ENCODE data around the gene STAG1. TPM values are rescaled to one million over a fixed set of nuclear protein-coding genes. Genes with fewer than 3 reads are reported as not detected.

Gene STAG1
- total and polyA plus RNA-seq, 9 of the 15 experiments (the other 6 are each of a cell fraction or from before 2014, with no cell fraction given) = 2.7 to 17.7 (median 8.8) TPM

- TF ChIP-seq NONO (IDR thresholded peaks at IDR 0.05; ENCODE audit: low read depth in 2 of 2, low read length in 1 of 2) (no peak), BRCA1 (IDR thresholded peaks at IDR 0.05) (no peak), BRCA1 (CRISPR knock-in tag; IDR thresholded peaks at IDR 0.05) (no peak), RBM34 (IDR thresholded peaks at IDR 0.05; ENCODE audit: borderline replicate concordance, insufficient read depth, low read length) (no peak), MAFK (IDR thresholded peaks at IDR 0.05; ENCODE audit: low read length) (no peak), HDGF (IDR thresholded peaks at IDR 0.05) (no peak), JUNB (CRISPR knock-in tag; conservative IDR thresholded peaks at IDR 0.05) (no peak), MIER1 (IDR thresholded peaks at IDR 0.05; ENCODE audit: low read depth) (no peak), SIN3A (IDR thresholded peaks at IDR 0.05; ENCODE audit: borderline replicate concordance in 2 of 2, control insufficient read depth in 1 of 2, low read depth in 2 of 2, low read length in 2 of 2) (no peak), PCBP1 (IDR thresholded peaks at IDR 0.05; ENCODE audit: low read depth, low read length, poor library complexity, severe bottlenecking) (no peak), BCOR (IDR thresholded peaks at IDR 0.05) (no peak), FOXJ3 (CRISPR knock-in tag; IDR thresholded peaks at IDR 0.05) (no peak), NR2C2 (CRISPR knock-in tag; IDR thresholded peaks at IDR 0.05) (no peak), NR2C2 (tag; IDR thresholded peaks at IDR 0.05) (peak; percentile 84), ZNF696 (CRISPR knock-in tag; conservative IDR thresholded peaks at IDR 0.05) (no peak), MEF2D (tag; conservative IDR thresholded peaks at IDR 0.05; ENCODE audit: low read depth) (peak; percentile 74; the same call in 1 of the 2 replicates), POLR2AphosphoS5 (IDR thresholded peaks at IDR 0.05; ENCODE audit: control insufficient read depth, insufficient read depth, low read depth, low read length) (0 out of 2 replicates have a peak, but pooled peaks have one; percentile 30), GMEB1 (CRISPR knock-in tag; IDR thresholded peaks at IDR 0.05) (no peak), ZFX (CRISPR knock-in tag; IDR thresholded peaks at IDR 0.05) (no peak), ILK (tag; IDR thresholded peaks at IDR 0.05; ENCODE audit: borderline replicate concordance, low read depth) (no peak), MAZ (CRISPR knock-in tag; conservative IDR thresholded peaks at IDR 0.05 in 1 of 2, IDR thresholded peaks at IDR 0.05 in 1 of 2) (no peak), ZNF124 (CRISPR knock-in tag; IDR thresholded peaks at IDR 0.05) (no peak), CEBPZ (IDR thresholded peaks at IDR 0.05; ENCODE audit: borderline replicate concordance, low read depth, low read length) (no peak)
Observed at GRCh38 chr3:136343873-136344555, 408.2 kb downstream of the STAG1 start (continued).

All from K562 (cell line).